ENCODE measurements around the gene LDHAL6B. TPM values are rescaled to one million over a fixed set of nuclear protein-coding genes. Genes with fewer than 3 reads are reported as not detected.

Gene LDHAL6B
- total RNA-seq, 6 experiments from 2014 or later, result not detected

- Histone ChIP-seq H3K4me1 (no peaks in the 10 kb centered on the region), H3K27ac (no peak overlapping the region), H3K36me3 (peaks cover 0 to 48% (median 5%) of the 10 kb centered on the region in 4 donors), H3K4me3 (no peak overlapping the region), H3K9me3 (no peaks in the 10 kb centered on the region), H3K27me3 (no peaks in the 10 kb centered on the region)
- 83% methylated on average over 1 of the region's 2 CpGs for WGBS (ENCODE audit: insufficient coverage, low coverage, low lambda C conversion rate, missing lambda C conversion rate)
- no peak for DNase-seq
- intact Hi-C loops (cut with DNase I), result no loop called here
- TF ChIP-seq CTCF (IDR thresholded peaks at IDR 0.05) (no peak), POLR2A (IDR thresholded peaks at IDR 0.05) (no peak)
- ATAC-seq, result no peak
These were observed 10.2 kb upstream of the LDHAL6B start for GRCh38 chr15:59196416-59196815.

GRCh38 chr15:59197454-59197853 is 9.2 kb upstream of the LDHAL6B start:
- H3K36me3 ChIP-seq, result peaks cover 0 to 48% (median 5%) of the 10 kb centered on the region in 4 donors
- no peaks in the 10 kb centered on the region for H3K27me3 ChIP-seq
- 69% methylated on average over 2 of the region's 2 CpGs for WGBS (ENCODE audit: insufficient coverage, low coverage, low lambda C conversion rate, missing lambda C conversion rate)

GRCh38 chr15:59199626-59200465 is 6.8 kb upstream of the LDHAL6B start:
- TF ChIP-seq CTCF (IDR thresholded peaks at IDR 0.05), result no peak
- no peak for TF ChIP-seq POLR2A (IDR thresholded peaks at IDR 0.05)
- H3K4me3 ChIP-seq, result no peak overlapping the region
- ATAC-seq (no peak), DNase-seq (no peak)
- no peaks in the 10 kb centered on the region for H3K4me1 ChIP-seq
- H3K9me3 ChIP-seq, result no peaks in the 10 kb centered on the region
- H3K27me3 ChIP-seq, result no peaks in the 10 kb centered on the region
- 86% methylated on average over 10 of the region's 10 CpGs for WGBS (ENCODE audit: insufficient coverage, low coverage, low lambda C conversion rate, missing lambda C conversion rate)
- H3K27ac ChIP-seq, result no peak overlapping the region
- peaks cover 0 to 44% (median 14%) of the 10 kb centered on the region in 4 donors for H3K36me3 ChIP-seq
- intact Hi-C loops (cut with DNase I), result no loop called here

More at GRCh38 chr15:59197454-59197853, 9.2 kb upstream of the LDHAL6B start:
- no peak overlapping the region for H3K4me3 ChIP-seq
- no peaks in the 10 kb centered on the region for H3K4me1 ChIP-seq
- no peak for DNase-seq
- no peak overlapping the region for H3K27ac ChIP-seq
- no peak for TF ChIP-seq POLR2A (IDR thresholded peaks at IDR 0.05)
- no peak for TF ChIP-seq CTCF (IDR thresholded peaks at IDR 0.05)
- intact Hi-C loops (cut with DNase I), result no loop called here
- H3K9me3 ChIP-seq, result no peaks in the 10 kb centered on the region
- ATAC-seq, result no peak

GRCh38 chr15:59200560-59200959 is 6.1 kb upstream of the LDHAL6B start:
- no peak for TF ChIP-seq POLR2A (IDR thresholded peaks at IDR 0.05)
- TF ChIP-seq CTCF (IDR thresholded peaks at IDR 0.05), result no peak
- 95% methylated on average over 8 of the region's 9 CpGs for WGBS (ENCODE audit: insufficient coverage, low coverage, low lambda C conversion rate, missing lambda C conversion rate)

More at GRCh38 chr15:59200560-59200959, 6.1 kb upstream of the LDHAL6B start:
- no peak for ATAC-seq
- H3K36me3 ChIP-seq, result peaks cover 0 to 45% (median 15%) of the 10 kb centered on the region in 4 donors
- H3K4me1 ChIP-seq, result no peaks in the 10 kb centered on the region
- H3K4me3 ChIP-seq, result no peak overlapping the region
- no peaks in the 10 kb centered on the region for H3K27me3 ChIP-seq
- H3K27ac ChIP-seq, result no peak overlapping the region
- no peak for DNase-seq
- H3K9me3 ChIP-seq, result no peaks in the 10 kb centered on the region
- intact Hi-C loops (cut with DNase I), result no loop called here
